Neural progenitor cell (in vitro differentiated cells): Measurements from ENCODE around the gene PDGFB. TPM values are rescaled to one million over a fixed set of nuclear protein-coding genes. Genes with fewer than 3 reads are reported as not detected.

Experiments used
- DNase-seq: peaks from one replicate; pipeline ENCODE4 v3.0.0-alpha.2; 2016; ENCODE audit warnings: low spot score
- H2AFZ ChIP-seq: fragments of 200-600 bp; sonication (generic); replicated peaks from 2 replicates; pipeline ENCODE4 v1.6.1; 2016; ENCODE audit warnings: antibody characterized with exemption
- H3F3A ChIP-seq: fragments of 200-600 bp; sonication (generic); 2 replicates; pipeline ENCODE4 v1.6.1; 2016; ENCODE audit warnings: antibody characterized with exemption, low read depth
- H3K27ac ChIP-seq: fragments of 200-600 bp; sonication (generic); 2 replicates; pipeline ENCODE4 v1.5.1; 2016; ENCODE audit warnings: mild to moderate bottlenecking
- H3K27me3 ChIP-seq: fragments of 200-600 bp; sonication (generic); 2 replicates; pipeline ENCODE4 v1.6.1; 2016; ENCODE audit warnings: mild to moderate bottlenecking, moderate library complexity
- H3K36me3 ChIP-seq: fragments of 200-600 bp; sonication (generic); 2 replicates; pipeline ENCODE4 v1.5.1; 2016
- H3K4me1 ChIP-seq: fragments of 200-600 bp; sonication (generic); 2 replicates; pipeline ENCODE4 v1.6.1; 2016; ENCODE audit warnings: mixed run types
- H3K4me2 ChIP-seq: fragments of 200-600 bp; sonication (generic); 2 replicates; pipeline ENCODE4 v1.6.1; 2016
- H3K4me3 ChIP-seq: fragments of 200-600 bp; sonication (generic); 2 replicates; pipeline ENCODE4 v1.5.1; 2016
- H3K79me2 ChIP-seq: fragments of 200-600 bp; sonication (generic); 2 replicates; pipeline ENCODE4 v1.6.1; 2016; ENCODE audit warnings: low read depth
- H3K9ac ChIP-seq: fragments of 200-600 bp; sonication (generic); 2 replicates; pipeline ENCODE4 v1.6.1; 2016
- H3K9me3 ChIP-seq: fragments of 200-600 bp; sonication (generic); 2 replicates; pipeline ENCODE4 v1.5.1; 2016; ENCODE audit warnings: low read depth
- H4K20me1 ChIP-seq: fragments of 200-600 bp; sonication (generic); 2 replicates; pipeline ENCODE4 v1.6.1; 2016; ENCODE audit warnings: low read depth
- H3K27ac Mint-ChIP-seq: 3 replicates; pipeline ENCODE4 v1.8.0; 2021; ENCODE audit warnings: mixed read lengths
- H3K27me3 Mint-ChIP-seq: 2 replicates; pipeline ENCODE4 v1.8.0; 2022; ENCODE audit warnings: low read depth, mild to moderate bottlenecking, inconsistent platforms, moderate library complexity, mixed read lengths; ENCODE audit not compliant: insufficient read depth
- H3K36me3 Mint-ChIP-seq: 3 replicates; pipeline ENCODE4 v1.8.0; 2021; ENCODE audit warnings: mixed read lengths
- H3K4me1 Mint-ChIP-seq: 3 replicates; pipeline ENCODE4 v1.8.0; 2021; ENCODE audit warnings: mixed read lengths
- H3K4me3 Mint-ChIP-seq: 3 replicates; pipeline ENCODE4 v1.8.0; 2021; ENCODE audit warnings: mild to moderate bottlenecking, moderate library complexity, mixed read lengths
- H3K9me3 Mint-ChIP-seq: 3 replicates; pipeline ENCODE4 v1.8.0; 2020; ENCODE audit warnings: mixed read lengths
- EZH2 ChIP-seq: fragments of 200-600 bp; sonication (generic); IDR thresholded peaks from 2 replicates; pipeline ENCODE4 v1.6.1; 2017; ENCODE audit warnings: antibody characterized with exemption, mild to moderate bottlenecking, moderate library complexity
- EZH2phosphoT487 ChIP-seq: fragments of 200-600 bp; sonication (generic); IDR thresholded peaks from 2 replicates; pipeline ENCODE4 v1.6.1; 2017; ENCODE audit warnings: antibody characterized with exemption
- total RNA-seq: library from RNA; depleted of rRNA; stranded (reverse); fragments of >200 nt; gene quantifications from 2 replicates; pipeline ENCODE4 v1.2.3, GENCODE V29; 2015; ENCODE audit warnings: low replicate concordance
- TF ChIP-seq, protein P1 (sequence below): fragments of 200-600 bp; sonication (generic); IDR thresholded peaks from 2 replicates; pipeline ENCODE4 v1.5.1; 2017; ENCODE audit warnings: antibody characterized with exemption, mild to moderate bottlenecking

Gene PDGFB
- total RNA-seq, 1 donor from 2014 or later: 0.15 TPM

DNA sequence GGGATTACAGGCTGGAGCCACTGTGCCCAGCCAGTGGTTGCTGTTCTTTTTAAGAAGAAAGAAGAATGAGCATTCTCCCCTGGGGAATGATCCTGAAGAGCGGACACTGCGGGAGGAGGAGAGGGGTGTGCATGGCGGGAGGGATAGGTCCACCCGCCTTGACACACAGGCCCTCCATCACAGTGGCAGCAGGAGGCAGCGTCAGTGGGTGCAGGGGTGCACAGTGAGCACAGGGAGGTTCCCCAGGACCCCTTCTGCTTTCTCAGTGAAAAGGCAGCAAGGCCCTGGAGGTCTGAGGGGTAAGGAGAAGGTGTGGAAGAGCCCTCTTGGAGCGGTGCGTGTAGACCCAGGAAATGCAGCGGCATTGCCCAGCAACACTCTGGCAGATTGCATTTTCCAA is 63.4 kb downstream of the PDGFB start:
- H3K9me3 Mint-ChIP-seq: peaks cover 7% of the 10 kb centered on the region
- DNase-seq: no peak
- H3K27me3 Mint-ChIP-seq: peaks cover 18% of the 10 kb centered on the region
- Histone ChIP-seq H3K9ac (no peak overlapping the region), H3K4me1 (peaks cover 32% of the 10 kb centered on the region), H3F3A (peaks cover 16% of the 10 kb centered on the region), H3K9me3 (no peaks in the 10 kb centered on the region), H3K4me3 (no peak overlapping the region), H3K36me3 (no peaks in the 10 kb centered on the region), H4K20me1 (no peaks in the 10 kb centered on the region), H3K27ac (no peak overlapping the region), H3K4me2 (no peak overlapping the region), H3K79me2 (no peaks in the 10 kb centered on the region), H2AFZ (no peak overlapping the region), H3K27me3 (no peaks in the 10 kb centered on the region)
- H3K4me1 Mint-ChIP-seq: peaks cover 51% of the 10 kb centered on the region
- H3K27ac Mint-ChIP-seq: peak overlapping the region; percentile 38
- no peak for TF ChIP-seq EZH2
- no peak for TF ChIP-seq EZH2phosphoT487
- TF ChIP-seq, protein P1, sequence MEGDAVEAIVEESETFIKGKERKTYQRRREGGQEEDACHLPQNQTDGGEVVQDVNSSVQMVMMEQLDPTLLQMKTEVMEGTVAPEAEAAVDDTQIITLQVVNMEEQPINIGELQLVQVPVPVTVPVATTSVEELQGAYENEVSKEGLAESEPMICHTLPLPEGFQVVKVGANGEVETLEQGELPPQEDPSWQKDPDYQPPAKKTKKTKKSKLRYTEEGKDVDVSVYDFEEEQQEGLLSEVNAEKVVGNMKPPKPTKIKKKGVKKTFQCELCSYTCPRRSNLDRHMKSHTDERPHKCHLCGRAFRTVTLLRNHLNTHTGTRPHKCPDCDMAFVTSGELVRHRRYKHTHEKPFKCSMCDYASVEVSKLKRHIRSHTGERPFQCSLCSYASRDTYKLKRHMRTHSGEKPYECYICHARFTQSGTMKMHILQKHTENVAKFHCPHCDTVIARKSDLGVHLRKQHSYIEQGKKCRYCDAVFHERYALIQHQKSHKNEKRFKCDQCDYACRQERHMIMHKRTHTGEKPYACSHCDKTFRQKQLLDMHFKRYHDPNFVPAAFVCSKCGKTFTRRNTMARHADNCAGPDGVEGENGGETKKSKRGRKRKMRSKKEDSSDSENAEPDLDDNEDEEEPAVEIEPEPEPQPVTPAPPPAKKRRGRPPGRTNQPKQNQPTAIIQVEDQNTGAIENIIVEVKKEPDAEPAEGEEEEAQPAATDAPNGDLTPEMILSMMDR: no peak
- H3K36me3 Mint-ChIP-seq: peaks cover 2% of the 10 kb centered on the region
- no peak overlapping the region for H3K4me3 Mint-ChIP-seq

- H2AFZ ChIP-seq: no peak overlapping the region
- H3K4me2 ChIP-seq: no peak overlapping the region
- TF ChIP-seq EZH2 (no peak), EZH2phosphoT487 (no peak)
- TF ChIP-seq, protein P1: no peak
- H3K4me3 Mint-ChIP-seq: no peak overlapping the region
- peaks cover 16% of the 10 kb centered on the region for H3K27me3 Mint-ChIP-seq
- H3K9ac ChIP-seq: no peak overlapping the region
- peaks cover 46% of the 10 kb centered on the region for H3K4me1 ChIP-seq
- no peaks in the 10 kb centered on the region for H3K27me3 ChIP-seq
- peak; percentile 34 for DNase-seq
- H3K79me2 ChIP-seq: no peaks in the 10 kb centered on the region
- H3K27ac Mint-ChIP-seq: peak overlapping the region; percentile 80
- H3F3A ChIP-seq: peaks cover 27% of the 10 kb centered on the region
- no peaks in the 10 kb centered on the region for H3K36me3 Mint-ChIP-seq
- H3K9me3 ChIP-seq: no peaks in the 10 kb centered on the region
- no peaks in the 10 kb centered on the region for H3K36me3 ChIP-seq
- no peak overlapping the region for H3K27ac ChIP-seq
- peaks cover 3% of the 10 kb centered on the region for H3K9me3 Mint-ChIP-seq
- no peak overlapping the region for H3K4me3 ChIP-seq
- H3K4me1 Mint-ChIP-seq: peaks cover 54% of the 10 kb centered on the region
- no peaks in the 10 kb centered on the region for H4K20me1 ChIP-seq
These were observed 64.9 kb downstream of the PDGFB start for GRCh38 chr22:39179841-39180335.

- H3K27me3 ChIP-seq: no peaks in the 10 kb centered on the region
- no peak overlapping the region for H3K4me3 Mint-ChIP-seq
- peaks cover 3% of the 10 kb centered on the region for H3K9me3 Mint-ChIP-seq
- H3K4me1 Mint-ChIP-seq: peaks cover 57% of the 10 kb centered on the region
- H3K27ac Mint-ChIP-seq: peak overlapping the region; percentile 80
- no peak overlapping the region for H3K27ac ChIP-seq
- TF ChIP-seq, protein P1: no peak
- TF ChIP-seq EZH2: no peak
- no peak for TF ChIP-seq EZH2phosphoT487
- no peak overlapping the region for H3K4me2 ChIP-seq
- peaks cover 48% of the 10 kb centered on the region for H3K4me1 ChIP-seq
- peaks cover 30% of the 10 kb centered on the region for H3F3A ChIP-seq
- H3K79me2 ChIP-seq: no peaks in the 10 kb centered on the region
- H3K27me3 Mint-ChIP-seq: peaks cover 16% of the 10 kb centered on the region
- H4K20me1 ChIP-seq: no peaks in the 10 kb centered on the region
- H2AFZ ChIP-seq: no peak overlapping the region
- H3K36me3 ChIP-seq: no peaks in the 10 kb centered on the region
- no peak overlapping the region for H3K4me3 ChIP-seq
- H3K9me3 ChIP-seq: no peaks in the 10 kb centered on the region
- no peak overlapping the region for H3K9ac ChIP-seq
- H3K36me3 Mint-ChIP-seq: no peaks in the 10 kb centered on the region
- DNase-seq: peak; percentile 72
These were observed 65.4 kb downstream of the PDGFB start for GRCh38 chr22:39179401-39179827.
